Effector memory CD8-positive, alpha-beta T cell (primary cell): ENCODE measurements around the gene SLC2A14.
"Not testable (repeated sequence)": the region's sequence is repeated elsewhere in the genome, so short reads cannot be mapped to it uniquely, and the experiment has no call there.

Experiments used
- ATAC-seq: fragments of 150-1000 bp; cut with Tn5 transposase; replicated peaks from 2 replicates; pipeline ENCODE4 v1.10.0; 2021; ENCODE audit warnings: mild to moderate bottlenecking, moderate library complexity
- DNase-seq, 3 experiments: peaks; one replicate each; pipeline ENCODE4 v3.0.0; 2021
- H3K27ac Mint-ChIP-seq, 2 donors: one replicate each; pipeline ENCODE4 v1.8.0; 2022; ENCODE audit warnings: mild to moderate bottlenecking in 2 of 2, mixed read lengths in 2 of 2, moderate library complexity in 2 of 2
- H3K27me3 Mint-ChIP-seq, 2 donors: one replicate each; pipeline ENCODE4 v1.8.0; 2022; ENCODE audit warnings: mixed read lengths in 2 of 2
- H3K36me3 Mint-ChIP-seq: one replicate; pipeline ENCODE4 v1.8.0; 2022; ENCODE audit warnings: mild to moderate bottlenecking, moderate library complexity, mixed read lengths; ENCODE audit not compliant: insufficient read depth
- H3K4me1 Mint-ChIP-seq, 2 donors: one replicate each; pipeline ENCODE4 v1.8.0; 2022; ENCODE audit warnings: low read depth in 2 of 2, mixed read lengths in 2 of 2
- H3K4me3 Mint-ChIP-seq, 2 donors: one replicate each; pipeline ENCODE4 v1.8.0; 2022; ENCODE audit warnings: mild to moderate bottlenecking in 2 of 2, mixed read lengths in 2 of 2, moderate library complexity in 2 of 2
- H3K9me3 Mint-ChIP-seq, 2 donors: one replicate each; pipeline ENCODE4 v1.8.0; 2022; ENCODE audit warnings: mixed read lengths in 2 of 2

SLC2A14 gene

DNA sequence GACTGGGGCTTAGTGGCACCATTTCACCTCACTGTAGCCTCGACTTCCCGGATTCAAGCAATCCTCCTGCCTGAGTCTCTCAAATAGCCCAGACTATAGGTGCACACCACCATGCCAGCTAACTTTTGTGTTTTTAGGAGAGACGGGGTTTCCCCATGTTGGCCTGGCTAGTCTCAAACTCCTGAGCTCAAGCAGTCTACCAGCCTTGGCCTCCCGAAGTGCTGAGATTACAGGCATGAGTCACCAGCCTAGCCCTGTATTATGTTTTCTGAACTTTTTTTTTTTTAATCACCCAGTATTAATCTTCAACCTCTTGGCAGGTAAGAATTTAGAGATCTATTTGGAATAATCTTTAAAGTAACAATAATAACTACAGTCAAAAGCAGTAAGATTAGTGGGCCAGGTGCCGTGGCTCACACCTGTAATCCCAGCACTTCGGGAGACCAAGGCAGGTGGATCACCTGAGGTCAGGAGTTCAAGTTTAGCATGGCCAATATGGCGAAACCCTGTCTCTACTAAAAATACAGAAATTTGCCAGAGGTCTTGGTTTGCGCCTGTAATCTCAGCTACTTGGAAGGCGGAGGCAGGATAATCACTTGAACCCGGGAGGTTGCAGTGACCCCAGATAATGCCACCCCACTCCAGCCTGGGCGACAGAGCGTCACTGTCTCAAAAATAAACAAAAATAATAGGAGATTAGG, 74.9 kb downstream of the SLC2A14 start:
- ATAC-seq (no peak), DNase-seq (no peak)
- peaks cover 0 to 6% of the 10 kb centered on the region in 2 donors for H3K27me3 Mint-ChIP-seq
- no peak overlapping the region for H3K4me3 Mint-ChIP-seq
- H3K36me3 Mint-ChIP-seq: no peaks in the 10 kb centered on the region
- no peak overlapping the region for H3K27ac Mint-ChIP-seq
- H3K9me3 Mint-ChIP-seq: no peaks in the 10 kb centered on the region
- no peaks in the 10 kb centered on the region for H3K4me1 Mint-ChIP-seq

DNA sequence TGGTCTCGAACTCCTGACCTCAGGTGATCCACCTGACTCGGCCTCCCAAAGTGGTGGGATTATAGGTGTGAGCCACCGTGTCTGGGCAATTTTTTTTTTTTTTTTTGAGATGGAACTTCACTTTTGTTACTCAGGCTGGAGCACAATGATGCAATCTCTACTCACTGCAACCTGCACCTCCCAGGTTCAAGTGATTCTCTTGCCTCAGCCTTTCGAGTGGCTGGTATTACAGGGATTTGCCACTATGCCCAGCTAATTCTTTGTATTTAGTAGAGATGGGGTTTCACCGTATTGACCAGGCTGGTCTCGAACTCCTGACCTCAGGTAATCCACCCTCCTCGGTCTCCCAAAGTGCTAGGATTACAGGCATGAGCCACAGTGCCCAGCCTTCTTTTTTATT, 75.4 kb downstream of the SLC2A14 start:
- not testable (repeated sequence) for ATAC-seq, H3K9me3 Mint-ChIP-seq, H3K27me3 Mint-ChIP-seq, H3K4me1 Mint-ChIP-seq, DNase-seq, H3K4me3 Mint-ChIP-seq, H3K36me3 Mint-ChIP-seq, H3K27ac Mint-ChIP-seq

- no peak overlapping the region for H3K4me3 Mint-ChIP-seq
- H3K36me3 Mint-ChIP-seq: no peaks in the 10 kb centered on the region
- no peak overlapping the region for H3K27ac Mint-ChIP-seq
- H3K27me3 Mint-ChIP-seq: peaks cover 21 to 32% of the 10 kb centered on the region in 2 donors
- no peak for DNase-seq
- no peak for ATAC-seq
- H3K4me1 Mint-ChIP-seq: no peaks in the 10 kb centered on the region
- no peaks in the 10 kb centered on the region for H3K9me3 Mint-ChIP-seq
Observed at GRCh38 chr12:7793211-7793610, 79.5 kb downstream of the SLC2A14 start.

DNA sequence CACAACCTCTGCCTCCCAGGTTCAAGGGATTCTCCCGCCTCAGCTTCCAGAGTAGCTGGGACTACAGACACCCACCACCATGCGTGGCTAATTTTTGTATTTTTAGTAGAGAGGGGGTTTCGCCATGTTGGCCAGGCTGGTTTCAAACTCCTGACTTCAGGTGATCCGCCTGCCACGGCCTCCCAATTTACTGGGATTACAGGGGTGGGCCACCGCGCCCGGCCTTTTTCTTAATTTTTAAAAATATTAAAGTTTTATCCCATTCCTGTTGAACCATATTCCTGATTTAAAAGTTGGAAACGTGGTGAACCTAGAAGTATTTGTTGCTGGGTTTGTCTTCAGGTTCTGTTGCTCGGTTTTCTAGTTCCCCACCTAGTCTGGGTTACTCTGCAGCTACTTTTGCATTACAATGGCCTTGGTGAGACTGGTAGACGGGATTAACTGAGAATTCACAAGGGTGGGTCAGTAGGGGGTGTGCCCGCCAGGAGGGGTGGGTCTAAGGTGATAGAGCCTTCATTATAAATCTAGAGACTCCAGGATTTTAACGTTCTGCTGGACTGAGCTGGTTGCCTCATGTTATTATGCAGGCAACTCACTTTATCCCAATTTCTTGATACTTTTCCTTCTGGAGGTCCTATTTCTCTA, 83.7 kb downstream of the SLC2A14 start, which contains the start of gene NANOG:
TSS of gene NANOG (plus strand) at position 519 of the 645 bp plus-strand sequence. CDS start 213 bp downstream, outside the sequence.
- H3K27ac Mint-ChIP-seq, H3K9me3 Mint-ChIP-seq, H3K4me1 Mint-ChIP-seq, H3K36me3 Mint-ChIP-seq, DNase-seq, ATAC-seq, H3K4me3 Mint-ChIP-seq: not testable (repeated sequence)
- peaks cover 41 to 57% of the 10 kb centered on the region in 2 donors for H3K27me3 Mint-ChIP-seq

GRCh38 chr12:7788294-7788660, 84.4 kb downstream of the SLC2A14 start:
- Mint-ChIP-seq H3K27ac (no peak overlapping the region), H3K36me3 (no peaks in the 10 kb centered on the region), H3K27me3 (peaks cover 46 to 51% of the 10 kb centered on the region in 2 donors), H3K4me3 (no peak overlapping the region), H3K9me3 (no peaks in the 10 kb centered on the region), H3K4me1 (no peaks in the 10 kb centered on the region)
- no peak for ATAC-seq
- no peak for DNase-seq

DNA sequence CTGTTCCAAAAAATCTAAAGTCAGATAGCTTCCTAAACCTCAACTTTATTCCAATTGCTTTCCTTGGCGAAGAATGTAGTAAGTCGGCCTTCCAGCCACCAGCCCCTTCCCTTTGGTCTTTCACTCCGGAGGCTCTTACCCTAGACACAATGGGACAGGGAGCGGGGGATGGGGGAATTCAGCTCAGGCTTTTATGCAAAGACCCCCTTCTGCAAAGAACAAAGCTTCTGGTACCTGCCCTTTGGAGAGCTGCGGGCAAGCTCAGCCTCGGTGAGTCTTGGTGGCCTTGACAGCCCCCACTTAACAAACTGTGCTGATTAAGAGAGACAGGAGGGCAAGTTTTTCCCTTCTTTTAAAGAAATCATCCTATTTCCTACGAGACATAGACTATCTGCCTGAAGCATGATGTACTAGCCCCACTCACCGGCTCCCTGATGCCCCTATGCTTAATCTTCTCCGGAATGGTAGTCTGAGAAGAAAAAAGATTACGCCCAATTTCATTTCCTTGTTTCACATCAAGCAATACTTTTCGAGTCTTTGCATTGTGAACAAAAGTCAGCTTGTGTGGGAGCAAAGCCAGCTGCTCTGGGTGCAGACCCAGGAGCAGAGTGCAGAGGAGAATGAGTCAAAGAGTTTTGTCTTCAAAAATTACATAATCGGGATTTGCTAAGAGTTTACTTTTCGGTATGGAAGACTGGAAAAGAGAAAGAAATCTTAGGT, 85.0 kb downstream of the SLC2A14 start:
- ATAC-seq: no peak
- H3K4me1 Mint-ChIP-seq: no peaks in the 10 kb centered on the region
- no peaks in the 10 kb centered on the region for H3K36me3 Mint-ChIP-seq

DNA sequence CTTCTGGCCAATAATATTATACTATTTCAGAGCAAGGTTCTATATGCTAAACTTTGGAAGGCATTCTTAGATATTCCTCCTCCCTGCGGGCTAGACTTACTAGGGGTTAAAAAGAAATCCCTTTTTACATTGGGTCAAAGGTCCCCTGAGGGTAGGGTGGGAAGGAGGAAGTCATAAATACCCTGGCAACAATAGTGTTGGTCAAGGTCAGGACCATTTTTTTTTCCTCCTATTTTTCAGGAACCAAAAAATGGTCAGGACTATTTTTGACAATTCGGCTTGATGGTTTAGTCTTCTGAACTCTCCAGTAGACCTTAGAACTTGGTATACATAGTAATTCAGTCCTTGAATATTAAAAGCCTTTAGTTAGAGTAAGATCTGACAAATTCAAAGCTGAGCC, 88.0 kb downstream of the SLC2A14 start:
- DNase-seq: no peak
- Mint-ChIP-seq H3K9me3 (no peaks in the 10 kb centered on the region), H3K36me3 (no peaks in the 10 kb centered on the region), H3K27me3 (peaks cover 31 to 36% of the 10 kb centered on the region in 2 donors), H3K4me1 (no peaks in the 10 kb centered on the region), H3K4me3 (no peak overlapping the region), H3K27ac (no peak overlapping the region)
- no peak for ATAC-seq

More for the DNA sequence above, 85.0 kb downstream of the SLC2A14 start:
- peaks cover 46 to 51% of the 10 kb centered on the region in 2 donors for H3K27me3 Mint-ChIP-seq
- no peak for DNase-seq
- H3K4me3 Mint-ChIP-seq: no peak overlapping the region
- H3K27ac Mint-ChIP-seq: no peak overlapping the region
- H3K9me3 Mint-ChIP-seq: no peaks in the 10 kb centered on the region

GRCh38 chr12:7783433-7783832, 89.3 kb downstream of the SLC2A14 start:
- H3K4me3 Mint-ChIP-seq, ATAC-seq, H3K27ac Mint-ChIP-seq, H3K4me1 Mint-ChIP-seq, H3K9me3 Mint-ChIP-seq, DNase-seq, H3K36me3 Mint-ChIP-seq: not testable (repeated sequence)
- peaks cover 27% of the 10 kb centered on the region in 2 donors for H3K27me3 Mint-ChIP-seq

DNA sequence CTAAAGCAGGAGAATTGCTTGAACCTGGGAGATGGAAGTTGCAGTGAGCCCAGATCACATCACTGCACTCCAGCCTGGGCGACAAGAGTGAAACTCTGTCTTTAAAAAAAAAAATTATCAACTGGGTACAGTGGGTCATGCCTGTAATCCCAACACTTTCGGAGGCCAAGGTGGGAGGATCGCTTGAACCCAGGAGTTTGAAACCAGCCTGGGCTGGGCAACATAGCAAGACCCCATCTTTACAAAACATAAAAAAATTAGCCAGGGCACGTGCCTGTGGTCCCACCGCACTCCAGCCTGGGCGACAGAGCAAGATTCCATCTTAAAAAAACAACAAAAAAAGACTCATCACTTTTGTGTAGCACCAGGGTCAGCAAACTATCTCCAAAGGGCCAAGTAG, 90.7 kb downstream of the SLC2A14 start:
- no peaks in the 10 kb centered on the region for H3K36me3 Mint-ChIP-seq
- ATAC-seq (no peak), DNase-seq (no peak)
- no peaks in the 10 kb centered on the region for H3K9me3 Mint-ChIP-seq
- H3K4me3 Mint-ChIP-seq: no peak overlapping the region
- peaks cover 13% of the 10 kb centered on the region in 2 donors for H3K27me3 Mint-ChIP-seq
- no peak overlapping the region for H3K27ac Mint-ChIP-seq
- H3K4me1 Mint-ChIP-seq: no peaks in the 10 kb centered on the region

- Mint-ChIP-seq H3K27ac (no peak overlapping the region), H3K9me3 (no peaks in the 10 kb centered on the region)
- no peak for ATAC-seq
Observed at GRCh38 chr12:7781274-7781673, 91.4 kb downstream of the SLC2A14 start.

DNA sequence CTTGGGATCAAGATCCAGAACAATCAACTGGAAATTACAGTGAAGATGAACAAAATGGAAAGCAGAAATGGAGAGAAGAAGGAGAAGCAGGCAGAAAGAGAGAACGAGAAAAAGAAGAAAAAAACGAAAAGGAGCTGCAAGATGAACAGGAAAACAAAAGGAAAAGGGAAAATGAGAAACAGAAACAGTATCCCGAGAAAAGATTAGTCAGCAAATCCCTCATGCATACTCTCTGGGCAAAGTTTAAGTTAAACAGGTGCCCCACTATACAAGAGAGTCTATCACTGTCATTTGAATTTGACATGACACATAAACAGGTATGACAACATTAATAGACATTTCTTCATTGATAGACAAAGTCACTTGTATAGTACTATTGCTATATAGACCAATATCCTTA, 102.7 kb downstream of the SLC2A14 start:
- Mint-ChIP-seq H3K27me3 (peaks cover 6 to 7% of the 10 kb centered on the region in 2 donors), H3K27ac (no peak overlapping the region), H3K4me3 (no peak overlapping the region), H3K36me3 (no peaks in the 10 kb centered on the region), H3K4me1 (no peaks in the 10 kb centered on the region), H3K9me3 (no peaks in the 10 kb centered on the region)
- ATAC-seq (no peak), DNase-seq (no peak)

More at GRCh38 chr12:7781274-7781673, 91.4 kb downstream of the SLC2A14 start:
- H3K27me3 Mint-ChIP-seq: peaks cover 5 to 7% of the 10 kb centered on the region in 2 donors
- H3K36me3 Mint-ChIP-seq: no peaks in the 10 kb centered on the region
- no peak for DNase-seq
- no peak overlapping the region for H3K4me3 Mint-ChIP-seq
- no peaks in the 10 kb centered on the region for H3K4me1 Mint-ChIP-seq
